CD4-positive, alpha-beta T cell (primary cell): Measurements from ENCODE around the gene NFX1. TPM values are rescaled to one million over a fixed set of nuclear protein-coding genes. Genes with fewer than 3 reads are reported as not detected.
A peak's percentile ranks its signal among the peaks of the same experiment; 100 is the strongest.

Experiments used
- ATAC-seq: fragments of 200-7000 bp; cut with Tn5 transposase; one replicate; pipeline ENCODE4 v1.10.0; 2022; ENCODE audit warnings: mild to moderate bottlenecking; ENCODE audit not compliant: poor library complexity
- CTCF ChIA-PET: fragments of 350-600 bp; sonication (Branson Sonifier 250); formaldehyde crosslinking; loops from one replicate; lab custom pipeline; 2021; ENCODE audit warnings: antibody characterized with exemption, inconsistent platforms; lab: Charles Lee
- POLR2A ChIA-PET: fragments of 350-600 bp; sonication (Branson Sonifier 250); formaldehyde crosslinking; loops from one replicate; lab custom pipeline; 2021; ENCODE audit warnings: antibody characterized with exemption, inconsistent platforms; lab: Charles Lee
- DNase-seq, 14 experiments: peaks; one replicate each; pipeline ENCODE4 v3.0.0-alpha.2; 2013 to 2020; ENCODE audit warnings: mixed read lengths in 2 of 14
- H3K27ac ChIP-seq, 2 donors: one replicate each; pipeline versions ENCODE4 v1.5.1 to v1.7.0; 2013; ENCODE audit warnings: low read length in 2 of 2, low read depth in 1 of 2, mild to moderate bottlenecking in 1 of 2
- H3K27me3 ChIP-seq, 2 experiments: 1 replicate in 1 of 2; 2 replicates in 1 of 2; pipeline versions ENCODE4 v1.6.1 to v1.7.0; 2013; ENCODE audit warnings: low read length in 2 of 2, control low read depth in 1 of 2, mild to moderate bottlenecking in 1 of 2, moderate library complexity in 1 of 2; ENCODE audit not compliant: insufficient read depth in 2 of 2, control insufficient read depth in 1 of 2
- H3K36me3 ChIP-seq: one replicate; pipeline ENCODE4 v1.6.1; 2013; ENCODE audit warnings: low read length, control low read depth; ENCODE audit not compliant: insufficient read depth
- H3K4me1 ChIP-seq: one replicate; pipeline ENCODE4 v1.6.1; 2013; ENCODE audit warnings: low read length, control low read depth; ENCODE audit not compliant: insufficient read depth
- H3K4me3 ChIP-seq: one replicate; pipeline ENCODE4 v1.5.1; 2013; ENCODE audit warnings: mild to moderate bottlenecking, low read length, moderate library complexity
- H3K9me3 ChIP-seq, 2 experiments: 1 replicate in 1 of 2; 2 replicates in 1 of 2; pipeline versions ENCODE4 v1.6.1 to v1.7.0; 2013; ENCODE audit warnings: low read length in 2 of 2, mild to moderate bottlenecking in 2 of 2, control low read depth in 1 of 2, moderate library complexity in 1 of 2; ENCODE audit not compliant: control insufficient read depth in 1 of 2, insufficient read depth in 1 of 2
- H3K27ac Mint-ChIP-seq: one replicate; pipeline ENCODE4 v1.8.0; 2020; ENCODE audit warnings: mixed read lengths
- H3K27me3 Mint-ChIP-seq: one replicate; pipeline ENCODE4 v1.8.0; 2021; ENCODE audit warnings: mixed read lengths
- H3K36me3 Mint-ChIP-seq: one replicate; pipeline ENCODE4 v1.8.0; 2021; ENCODE audit warnings: low read depth, mixed read lengths
- H3K4me1 Mint-ChIP-seq: one replicate; pipeline ENCODE4 v1.8.0; 2021; ENCODE audit warnings: low read depth, mixed read lengths
- H3K4me3 Mint-ChIP-seq: one replicate; pipeline ENCODE4 v1.8.0; 2020; ENCODE audit warnings: mild to moderate bottlenecking, mixed read lengths
- H3K9me3 Mint-ChIP-seq: one replicate; pipeline ENCODE4 v1.8.0; 2020; ENCODE audit warnings: mixed read lengths
- CTCF ChIP-seq: fragments of 200-600 bp; IDR thresholded peaks from one replicate; pipeline ENCODE4 v1.8.0; 2022; ENCODE audit warnings: antibody characterized with exemption, mild to moderate bottlenecking
- intact Hi-C, 2 experiments: fragments of 100-400 bp; cut with DNase I in 1 of 2; cut with micrococcal nuclease in 1 of 2; formaldehyde crosslinking; loops; one replicate each; pipeline versions ENCODE4 v1.15.1 to v1.9.0; 2023 to 2025; cut with DNase I, micrococcal nuclease
- total RNA-seq, 174 experiments: library from RNA in 2 of 174; stranded (reverse) in 2 of 174; gene quantifications; one replicate each; pipeline ENCODE4 v1.2.3 and lab custom pipeline; 2021 to 2026

Gene NFX1
- total RNA-seq, 2 experiments from 2014 or later = 33.1 to 34.1 TPM

- DNase-seq = no peak
- intact Hi-C loops = no loop called here
- peak overlapping the region in 1 of 2 donors; percentile 20 for H3K27ac ChIP-seq
- ATAC-seq = no peak
- peaks cover 64% of the 10 kb centered on the region for H3K4me1 ChIP-seq
- no peaks in the 10 kb centered on the region for H3K9me3 ChIP-seq
- H3K36me3 ChIP-seq = no peaks in the 10 kb centered on the region
- no peaks in the 10 kb centered on the region for H3K27me3 ChIP-seq
- H3K4me3 Mint-ChIP-seq = no peak overlapping the region
- H3K4me3 ChIP-seq = no peak overlapping the region
- peaks cover 45% of the 10 kb centered on the region for H3K4me1 Mint-ChIP-seq
- H3K36me3 Mint-ChIP-seq = no peaks in the 10 kb centered on the region
- no peaks in the 10 kb centered on the region for H3K27me3 Mint-ChIP-seq
- ChIA-PET POLR2A (interaction anchor here (0.6 to 5.3 kb wide), 4 partner anchors 9 to 128 kb away, joined by 3 to 98 read pairs (median 36); partner anchors contain the start of genes AQP3, NFX1 and NOL6), CTCF (no interaction called here)
- no peaks in the 10 kb centered on the region for H3K9me3 Mint-ChIP-seq
- no peak for TF ChIP-seq CTCF
- peak overlapping the region; percentile 93 for H3K27ac Mint-ChIP-seq
These were observed 127.8 kb downstream of the NFX1 start for GRCh38 chr9:33418090-33418489.

GRCh38 chr9:33419708-33420303 is 129.5 kb downstream of the NFX1 start:
- Histone ChIP-seq H3K27me3 (no peaks in the 10 kb centered on the region), H3K9me3 (no peaks in the 10 kb centered on the region), H3K4me1 (peaks cover 51% of the 10 kb centered on the region), H3K36me3 (no peaks in the 10 kb centered on the region), H3K4me3 (no peak overlapping the region), H3K27ac (no peak overlapping the region)
- no peak for TF ChIP-seq CTCF
- no peaks in the 10 kb centered on the region for H3K9me3 Mint-ChIP-seq
- CTCF ChIA-PET = no interaction called here
- DNase-seq (no peak), ATAC-seq (no peak)
- H3K27me3 Mint-ChIP-seq = no peaks in the 10 kb centered on the region
- POLR2A ChIA-PET = no interaction called here
- H3K4me3 Mint-ChIP-seq = no peak overlapping the region
- intact Hi-C loops = no loop called here
- peaks cover 35% of the 10 kb centered on the region for H3K4me1 Mint-ChIP-seq
- no peak overlapping the region for H3K27ac Mint-ChIP-seq
- H3K36me3 Mint-ChIP-seq = no peaks in the 10 kb centered on the region

Other genes starting within 250 kb of the NFX1 start
- 10 to 100 TPM; 25.1 to 26.0 TPM for gene SMU1, start 213.8 kb upstream of the NFX1 start, total RNA-seq
- gene B4GALT1, start 123.2 kb upstream of the NFX1 start, total RNA-seq = 10 to 100 TPM; 74.7 to 77.0 TPM
- gene SPINK4, start 50.3 kb upstream of the NFX1 start, total RNA-seq = not detected
- 10 to 100 TPM; 58.0 to 61.4 TPM for gene BAG1, start 25.8 kb upstream of the NFX1 start, total RNA-seq
- 10 to 100 TPM; 17.4 to 18.6 TPM for gene CHMP5, start 25.5 kb upstream of the NFX1 start, total RNA-seq
- under 1 TPM; 0.25 to 0.27 TPM for gene AQP7, start 112.1 kb downstream of the NFX1 start, total RNA-seq
- gene AQP3, start 157.1 kb downstream of the NFX1 start, total RNA-seq = 100 to 1,000 TPM in 1 of 2 experiments, 10 to 100 TPM in 1; 99.8 to 106 TPM
- 10 to 100 TPM; 30.5 to 30.6 TPM for gene NOL6, start 183.4 kb downstream of the NFX1 start, total RNA-seq
- under 1 TPM in 1 of 2 experiments, not detected in 1; 0.61 TPM for gene ANKRD18B, start 233.7 kb downstream of the NFX1 start, total RNA-seq